GM18499 (cell line): ENCODE results near the gene AMOTL1.
"Not testable (repeated sequence)": the region's sequence is repeated elsewhere in the genome, so short reads cannot be mapped to it uniquely, and the experiment has no call there.

Experiments used
- ATAC-seq: cut with Tn5 transposase; IDR thresholded peaks from one replicate; pipeline ENCODE4 v1.9.1; 2021; ENCODE audit warnings: moderate number of reproducible peaks; ENCODE audit not compliant: insufficient read depth, unreplicated experiment

The AMOTL1 gene

DNA sequence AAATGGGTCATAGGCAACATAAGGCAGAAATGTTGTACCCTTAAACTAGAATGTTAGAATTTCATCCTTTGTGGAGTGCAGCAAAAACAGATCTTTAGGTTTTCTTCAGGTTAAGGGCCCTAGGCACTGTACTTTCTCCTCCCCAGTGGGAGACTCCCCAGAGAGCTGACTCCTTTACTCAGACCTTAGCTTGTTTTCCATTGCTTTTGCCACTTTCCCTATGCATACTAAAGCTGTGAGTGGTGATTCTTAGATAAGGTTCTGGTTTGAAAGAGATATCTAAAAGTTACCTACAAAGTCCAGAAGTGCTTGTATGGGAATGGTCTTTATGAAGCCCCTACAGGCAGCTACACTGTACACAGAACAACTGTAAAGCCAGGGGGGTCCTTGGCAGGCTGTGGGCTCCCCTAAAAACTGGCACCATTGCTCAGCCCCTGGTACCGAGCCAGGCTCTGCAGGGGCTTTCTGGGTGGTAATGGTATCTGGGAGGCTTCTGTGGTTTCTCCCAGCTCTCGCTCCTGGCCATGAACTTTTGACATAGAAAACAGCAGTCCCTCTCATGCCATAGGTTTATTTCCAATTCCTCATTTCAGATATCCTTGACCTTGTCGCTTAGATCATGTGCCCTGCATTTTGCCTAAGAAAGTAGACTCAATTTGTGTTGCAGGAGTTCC is 23.2 kb downstream of the AMOTL1 start:
- ATAC-seq = no peak

DNA sequence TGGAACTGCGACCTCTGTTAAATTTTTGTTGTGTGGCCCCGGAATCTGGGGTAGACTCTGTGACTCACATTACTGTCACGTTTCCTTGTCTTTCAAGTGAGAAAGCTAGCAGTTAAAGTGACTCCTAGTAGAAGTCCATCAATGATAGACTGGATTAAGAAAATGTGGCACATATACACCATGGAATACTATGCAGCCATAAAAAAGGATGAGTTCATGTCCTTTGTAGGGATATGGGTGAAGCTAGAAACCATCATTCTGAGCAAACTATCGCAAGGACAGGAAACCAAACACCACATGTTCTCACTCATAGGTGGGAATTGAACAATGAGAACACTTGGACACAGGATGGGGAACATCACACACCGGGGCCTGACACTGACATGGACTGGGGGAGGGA is 23.8 kb downstream of the AMOTL1 start:
- not testable (repeated sequence) for ATAC-seq

DNA sequence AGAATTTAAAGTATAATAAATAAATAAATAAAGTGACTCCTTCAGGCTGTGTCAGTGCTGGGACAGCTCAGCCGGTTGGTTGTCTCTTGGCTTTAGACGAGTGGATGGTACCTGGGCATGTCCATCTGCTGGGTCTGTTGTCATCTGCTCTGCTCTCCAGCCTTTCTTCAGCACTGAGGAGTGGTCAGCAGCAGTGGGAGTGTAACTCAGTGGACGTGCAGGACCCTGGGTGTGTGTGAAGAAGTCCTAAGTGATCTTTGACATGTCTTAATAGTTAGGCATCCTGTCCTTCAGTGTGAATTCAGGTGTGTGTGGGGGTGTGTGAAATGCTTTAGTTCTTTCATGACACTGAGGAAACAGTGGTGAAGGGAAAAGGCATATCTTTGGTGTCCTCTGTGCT is 24.3 kb downstream of the AMOTL1 start:
- ATAC-seq = no peak

DNA sequence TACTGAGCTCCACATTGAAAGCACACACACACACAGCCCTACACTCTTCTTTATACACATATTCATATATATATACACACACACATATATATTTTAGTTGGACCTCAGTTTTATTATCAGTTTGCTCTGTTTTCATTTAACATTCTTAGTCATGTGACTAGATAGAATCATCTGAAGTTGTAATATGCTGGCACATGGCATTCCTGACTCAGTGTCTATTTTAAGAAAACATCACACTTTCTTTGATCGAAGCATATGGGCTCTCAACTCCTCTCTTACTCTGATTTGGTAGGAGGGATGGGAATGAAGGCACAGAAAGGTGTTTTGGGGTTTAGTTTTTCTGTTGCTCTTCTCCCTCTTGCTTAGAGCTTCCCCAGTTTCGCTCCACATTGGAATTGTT is 24.8 kb downstream of the AMOTL1 start:
- no peak for ATAC-seq

DNA sequence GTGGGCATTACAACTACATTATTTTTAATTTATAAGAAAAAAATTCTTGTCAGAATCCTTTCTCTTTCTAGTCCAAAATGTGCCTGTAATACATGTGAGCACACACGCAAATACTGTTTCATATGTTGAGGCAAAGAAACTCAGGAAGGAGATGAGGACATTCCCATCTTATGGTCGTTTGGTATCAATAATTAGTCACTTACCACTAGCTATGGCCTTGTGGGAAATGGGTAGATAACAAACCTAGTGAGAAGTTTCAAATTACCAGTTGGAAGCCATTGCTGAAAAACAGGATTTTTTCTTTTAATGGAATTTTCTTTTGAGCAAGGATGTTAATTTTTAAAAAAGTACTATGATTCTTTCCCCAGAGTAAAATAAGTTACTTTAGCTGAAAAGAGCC is 25.7 kb downstream of the AMOTL1 start:
- ATAC-seq = no peak

DNA sequence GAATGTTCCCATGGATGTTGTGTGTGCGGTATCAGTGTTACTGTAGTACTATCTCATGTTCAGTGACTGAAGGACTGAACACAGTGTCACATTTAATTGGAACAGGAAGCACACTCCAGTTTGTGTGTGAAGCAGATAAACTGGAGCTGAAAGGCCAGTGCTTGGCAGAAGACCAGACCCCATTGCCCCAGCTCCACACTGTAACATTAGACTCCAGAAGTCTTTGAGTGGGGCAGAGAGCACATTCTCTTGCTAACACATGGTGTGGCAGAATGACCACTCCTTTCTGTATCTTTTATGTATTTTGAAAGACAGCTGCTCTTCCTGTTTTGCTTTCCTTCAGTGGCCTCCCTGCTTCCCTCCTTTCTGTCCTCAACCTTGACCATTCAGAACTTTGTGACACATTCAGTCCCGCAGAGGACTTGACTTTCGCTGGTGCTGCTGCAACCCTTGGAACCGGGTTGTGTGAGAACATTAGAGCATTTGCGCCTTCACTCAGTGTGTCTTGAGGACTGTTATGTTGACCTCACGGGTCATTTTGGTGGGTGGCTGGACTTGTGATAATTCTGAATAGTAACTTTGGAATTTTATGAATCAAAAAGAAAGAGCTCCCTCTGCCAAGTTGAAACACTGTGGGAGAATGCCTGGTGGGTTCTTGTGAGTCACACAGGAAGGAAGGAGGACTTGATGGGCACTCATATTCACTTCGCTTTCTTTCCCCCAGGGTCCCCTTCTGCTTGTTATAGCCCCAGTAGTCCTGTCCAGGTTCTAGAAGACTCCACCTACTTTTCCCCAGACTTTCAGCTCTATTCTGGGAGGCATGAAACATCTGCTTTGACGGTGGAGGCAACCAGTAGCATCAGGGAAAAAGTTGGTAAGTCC is 26.4 kb downstream of the AMOTL1 start:
- ATAC-seq = no peak

DNA sequence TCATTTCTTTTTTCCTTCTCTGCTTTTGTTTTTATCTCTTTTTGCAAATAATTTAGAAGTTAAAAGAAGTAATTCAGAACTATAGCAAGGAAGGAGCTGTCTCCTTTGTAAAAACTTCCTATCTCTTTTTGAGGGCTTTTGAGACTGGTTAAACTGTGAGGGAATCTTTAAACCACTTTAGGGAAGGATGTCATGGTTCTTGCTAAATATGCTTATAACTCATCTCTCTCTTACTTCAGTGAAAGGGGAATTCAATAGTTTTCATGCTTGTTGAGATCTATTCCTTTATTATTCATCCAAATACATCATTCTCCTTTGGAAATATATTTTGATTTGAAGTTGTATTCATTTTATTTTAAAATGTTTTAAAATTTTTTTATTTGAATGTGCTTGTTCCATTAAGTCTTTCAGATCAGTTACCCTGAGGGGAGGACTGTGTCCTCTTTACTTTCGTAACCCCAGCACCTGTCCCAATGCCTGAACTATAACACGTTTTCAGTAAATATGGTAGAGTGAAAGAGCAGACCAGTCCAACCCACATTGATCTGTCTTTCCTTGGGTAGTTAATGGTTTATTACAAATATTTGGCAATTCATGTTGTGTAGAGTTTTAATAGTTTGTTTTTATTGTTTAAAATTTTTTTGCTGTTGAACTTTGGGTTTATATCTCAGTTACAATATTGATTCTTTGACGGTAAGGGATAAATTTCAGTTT is 27.5 kb downstream of the AMOTL1 start:
- no peak for ATAC-seq

DNA sequence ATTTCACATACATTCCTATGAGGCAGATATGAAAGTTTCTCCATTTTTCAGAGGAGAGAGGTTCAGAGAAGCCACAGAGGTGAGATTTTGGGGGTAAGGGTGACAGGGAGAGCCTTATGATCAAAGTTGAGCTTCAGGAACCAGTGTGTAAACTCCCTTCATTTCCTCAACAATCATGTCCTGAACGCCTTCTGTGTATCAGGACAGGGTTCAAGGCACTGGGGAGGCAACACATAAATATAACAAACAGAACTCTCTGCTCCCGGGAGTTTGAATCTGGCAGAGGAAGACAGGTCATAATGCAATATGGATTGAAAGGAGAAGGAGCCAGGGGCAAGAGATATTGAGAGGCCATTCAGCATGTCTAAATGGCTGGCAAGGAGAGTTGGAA is 28.0 kb downstream of the AMOTL1 start:
- ATAC-seq = no peak

DNA sequence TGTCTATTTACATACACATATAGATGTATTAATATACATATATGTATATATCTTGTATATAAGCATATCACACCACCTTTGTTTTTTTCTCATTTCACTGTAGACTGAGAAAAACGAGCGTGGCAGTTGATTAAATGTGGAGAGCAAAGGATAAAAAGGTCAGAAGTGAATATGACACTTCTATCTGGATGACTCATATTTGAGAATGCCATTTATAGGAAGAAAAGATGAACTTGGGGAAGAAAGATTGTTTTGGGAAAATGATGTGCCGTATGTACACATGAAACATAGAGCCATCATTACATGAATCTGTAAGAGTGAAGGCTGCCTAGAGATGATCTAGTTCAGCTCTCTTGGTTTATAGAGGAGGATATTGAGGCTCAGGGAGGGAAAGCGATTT is 28.7 kb downstream of the AMOTL1 start:
- ATAC-seq = no peak

DNA sequence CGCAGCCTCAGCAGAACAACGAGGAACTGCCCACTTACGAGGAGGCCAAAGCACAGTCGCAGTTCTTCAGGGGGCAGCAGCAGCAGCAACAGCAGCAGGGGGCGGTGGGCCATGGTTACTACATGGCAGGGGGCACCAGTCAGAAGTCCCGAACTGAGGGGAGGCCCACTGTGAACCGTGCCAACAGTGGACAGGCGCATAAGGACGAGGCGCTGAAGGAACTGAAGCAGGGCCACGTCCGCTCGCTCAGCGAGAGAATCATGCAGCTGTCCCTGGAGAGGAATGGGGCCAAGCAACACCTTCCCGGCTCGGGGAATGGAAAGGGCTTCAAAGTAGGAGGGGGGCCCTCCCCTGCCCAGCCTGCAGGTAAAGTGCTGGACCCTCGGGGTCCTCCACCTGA is 31.6 kb downstream of the AMOTL1 start:
- ATAC-seq = no peak

DNA sequence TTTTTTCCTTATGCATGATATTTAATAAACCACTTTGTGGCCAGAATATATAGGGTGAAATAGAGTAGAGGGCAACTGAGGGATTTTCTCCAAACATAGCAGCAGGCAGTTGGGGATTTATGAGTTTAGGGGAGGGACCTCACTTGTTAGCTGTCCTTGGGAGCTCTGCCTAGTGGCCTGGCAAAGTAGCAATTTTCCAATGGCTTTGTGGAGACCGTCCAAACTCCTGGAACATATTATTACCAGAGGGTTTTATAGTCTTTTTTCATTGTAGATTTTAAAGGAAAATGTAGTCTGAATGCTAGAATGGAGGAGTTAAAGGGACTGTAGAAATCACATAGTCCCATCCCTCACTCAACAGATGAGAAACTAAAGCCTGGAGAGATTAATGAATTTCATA is 32.3 kb downstream of the AMOTL1 start:
- ATAC-seq = no peak

DNA sequence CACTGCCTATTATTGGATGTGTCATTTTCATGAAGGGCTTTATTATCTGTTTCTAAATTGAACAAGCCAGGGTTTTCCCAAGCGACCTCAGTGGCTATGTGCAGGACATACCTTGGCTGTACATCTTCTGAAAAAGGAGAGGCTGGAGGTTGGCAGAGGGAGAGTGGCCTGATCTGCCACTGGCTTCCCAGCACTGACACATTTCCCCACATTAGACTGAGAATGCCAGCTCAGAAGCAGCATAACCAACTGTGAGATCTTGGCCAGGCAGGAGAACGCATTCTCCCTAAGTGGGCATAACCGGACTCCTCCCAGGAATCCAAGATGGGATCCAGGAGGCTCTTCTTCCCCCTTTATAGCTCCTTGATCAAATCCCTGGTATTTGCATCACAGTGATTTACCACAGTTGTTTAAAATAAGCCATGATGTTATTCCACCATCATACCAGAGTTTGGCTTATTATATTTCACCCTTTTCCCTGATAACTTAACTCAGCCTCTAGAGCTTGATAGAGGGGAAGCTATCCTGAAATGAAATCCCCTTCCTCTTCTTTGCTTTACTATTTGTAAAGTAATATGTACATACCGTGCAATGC is 33.8 kb downstream of the AMOTL1 start:
- no peak for ATAC-seq

DNA sequence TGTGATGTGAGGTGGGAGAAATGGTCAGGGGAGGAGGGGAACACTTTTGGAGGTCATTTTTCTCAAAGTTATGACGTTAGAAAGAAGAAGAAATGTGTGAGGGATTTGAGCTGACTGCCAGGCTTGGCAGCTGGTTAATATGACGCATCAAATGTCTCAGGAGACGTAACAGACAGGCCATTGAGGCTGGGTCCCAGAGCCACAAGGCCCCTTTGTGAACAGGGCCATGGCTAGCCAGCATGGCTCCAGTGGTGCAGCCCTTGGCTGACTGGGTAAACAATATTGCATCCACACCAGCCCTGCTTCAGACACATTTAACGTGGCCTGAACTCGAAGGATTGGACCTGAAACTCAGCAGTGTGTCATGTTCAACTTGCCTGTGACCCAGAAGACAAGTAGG is 34.3 kb downstream of the AMOTL1 start:
- no peak for ATAC-seq

DNA sequence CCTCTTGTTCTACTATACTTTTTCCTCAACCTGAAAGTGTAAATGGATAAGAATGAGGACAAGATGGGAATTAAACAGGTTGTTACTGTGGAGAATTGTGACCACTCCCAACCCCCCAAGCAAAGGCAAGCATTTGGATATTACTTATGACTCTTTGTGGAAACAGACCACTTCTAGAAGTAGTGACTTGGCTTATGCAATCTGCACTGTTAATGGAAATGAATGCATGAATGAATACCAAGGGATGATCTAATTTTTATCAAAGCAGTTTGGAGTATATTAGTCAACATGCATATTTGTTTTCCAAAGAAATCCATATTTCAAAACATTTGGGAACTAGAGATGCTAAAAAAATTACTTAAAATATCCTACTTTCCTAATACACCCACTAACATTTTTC is 35.3 kb downstream of the AMOTL1 start:
- ATAC-seq = no peak

DNA sequence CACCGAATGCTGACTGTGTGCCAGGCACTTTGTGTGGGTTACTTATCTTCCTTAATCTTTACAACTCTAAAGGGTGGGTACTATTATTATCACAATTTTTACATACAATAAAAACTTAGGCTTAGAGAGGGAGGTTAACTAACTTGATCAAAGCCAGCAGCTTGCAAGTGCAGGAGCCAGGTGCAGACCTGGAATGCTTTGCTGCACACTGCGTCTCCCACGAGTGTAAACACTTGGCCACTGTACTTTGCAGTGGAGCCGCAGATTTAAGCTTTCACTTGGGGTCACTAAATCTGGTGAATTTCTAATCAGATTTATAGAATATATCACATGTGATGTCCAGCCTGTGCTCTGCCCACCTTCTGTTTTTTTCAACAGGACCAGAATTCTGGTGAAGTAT is 36.7 kb downstream of the AMOTL1 start:
- ATAC-seq = no peak

DNA sequence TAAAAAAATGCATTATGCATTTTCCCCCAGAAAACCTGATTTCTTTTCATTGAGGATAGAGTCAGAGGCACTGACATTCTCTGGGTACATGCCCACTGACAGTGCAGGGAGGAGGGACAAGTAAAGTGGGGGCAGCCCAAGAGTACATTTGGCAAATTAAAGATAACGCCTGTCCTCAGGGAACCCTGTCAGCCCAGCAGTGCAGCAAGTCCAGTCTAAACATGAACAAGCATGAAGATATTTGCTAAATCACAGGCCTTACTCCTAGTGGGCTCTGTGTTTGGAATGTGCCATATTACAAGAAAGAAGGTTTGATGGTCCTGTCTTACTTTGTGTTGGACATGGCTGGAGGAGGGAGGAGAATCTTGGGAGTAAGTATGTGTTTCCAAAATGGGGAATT is 37.9 kb downstream of the AMOTL1 start:
- ATAC-seq = no peak

DNA sequence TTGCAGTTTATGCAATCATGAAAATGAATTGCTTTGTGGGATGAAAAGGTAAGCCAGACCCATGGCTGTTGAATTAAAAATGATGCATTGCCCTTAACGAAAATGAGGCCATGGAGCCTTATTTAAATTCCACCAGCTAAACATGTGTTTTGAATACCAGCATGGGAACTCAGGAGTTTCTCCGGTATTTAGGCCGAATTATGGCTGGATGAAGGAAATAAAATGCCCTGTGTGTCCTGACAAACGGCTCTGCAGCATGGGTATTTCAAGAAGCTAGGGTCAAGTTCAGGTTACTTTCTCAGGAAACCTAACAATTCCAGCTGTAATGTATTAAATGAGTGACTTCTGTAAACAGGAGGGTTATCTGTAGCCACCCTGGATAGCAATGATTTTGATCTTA is 38.3 kb downstream of the AMOTL1 start:
- no peak for ATAC-seq

DNA sequence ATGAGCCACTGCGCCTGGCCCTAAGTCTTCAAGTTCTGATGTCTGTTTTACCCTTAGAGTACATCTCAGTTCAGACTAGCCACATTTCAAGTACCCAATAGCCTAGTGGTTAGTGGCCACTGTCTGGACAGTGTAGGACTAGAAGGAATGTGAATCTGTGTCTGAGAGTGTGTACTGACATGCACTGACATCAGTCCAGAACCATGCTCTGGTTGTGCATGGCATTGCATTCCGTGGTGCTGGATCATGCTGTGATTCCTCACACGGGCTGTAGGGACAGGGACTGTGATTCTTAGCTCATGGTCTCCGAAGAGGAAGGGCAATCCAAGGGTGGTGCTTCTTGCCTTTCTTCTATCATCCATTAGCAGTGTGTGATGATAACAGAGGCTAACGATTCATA is 41.1 kb downstream of the AMOTL1 start:
- ATAC-seq = no peak

DNA sequence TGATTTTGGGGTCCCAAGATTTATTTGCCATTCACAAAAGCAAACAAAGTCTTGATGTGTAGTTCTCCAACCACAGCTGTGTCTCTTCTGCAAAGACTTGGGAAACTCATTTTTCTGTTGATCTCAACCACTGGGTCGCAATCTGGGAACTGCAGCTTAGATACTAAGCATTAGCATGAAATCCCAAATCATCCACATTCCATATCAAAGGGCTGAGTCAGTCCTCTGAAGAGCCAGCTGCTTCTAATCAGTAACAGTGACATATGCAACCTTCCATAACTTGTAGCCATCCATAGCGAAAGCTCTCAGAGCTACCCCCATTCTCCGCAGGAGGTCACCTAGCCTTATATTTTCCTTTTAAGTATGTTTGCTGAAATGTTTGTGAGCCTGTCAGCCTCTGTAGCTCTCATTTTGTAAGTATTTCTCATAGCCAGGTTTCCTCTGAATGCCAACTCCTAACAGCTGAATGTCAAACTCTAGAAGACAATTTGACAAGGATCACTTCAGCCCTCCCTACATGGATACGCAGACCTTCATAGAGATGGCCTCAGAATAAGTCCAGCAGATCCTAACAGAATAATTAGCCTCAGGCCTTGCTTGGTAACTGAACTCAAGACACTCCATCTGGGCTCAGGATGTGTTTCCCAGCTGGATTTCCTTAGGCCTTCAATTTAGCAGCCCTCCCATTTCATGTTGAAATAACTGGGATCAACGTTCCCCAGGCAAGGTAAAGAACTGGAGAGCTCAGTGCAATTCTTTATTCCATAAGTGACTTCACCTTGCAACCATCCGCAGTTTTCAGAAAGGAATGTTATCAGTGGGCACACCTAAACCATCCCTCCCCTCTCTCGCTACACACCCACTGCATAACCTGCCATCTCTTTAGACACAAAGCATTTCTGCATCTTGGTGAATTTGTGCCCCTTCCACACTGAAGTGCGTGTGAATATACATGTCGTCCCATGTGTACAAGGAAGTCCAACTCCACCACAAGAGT is 44.9 kb downstream of the AMOTL1 start:
- ATAC-seq = not testable (repeated sequence)
